ENCODE data around the gene NR0B1. TPM values are rescaled to one million over a fixed set of nuclear protein-coding genes. Genes with fewer than 3 reads are reported as not detected.

The NR0B1 gene
- polyA plus RNA-seq, 2 of the 4 experiments (the other 2 are of a cell fraction) = 17.9 to 26.6 TPM

GRCh38 chrX:30270639-30271038 lies 38.6 kb downstream of the NR0B1 start:
- Histone ChIP-seq H3K4me3 (no peak overlapping the region), H3K27ac (no peak overlapping the region), H3K4me1 (peaks cover under 1% of the 10 kb centered on the region; the same call in 1 of the 3 replicates), H3K4me2 (no peak overlapping the region), H3K9me3 (no peaks in the 10 kb centered on the region)
- no peak for FAIRE-seq
- CTCF ChIA-PET = no interaction called here
- WGBS (ENCODE audit: missing lambda C conversion rate) = 67% methylated on average over 3 of the region's 3 CpGs
- TF ChIP-seq REST (IDR thresholded peaks at IDR 0.05) = no peak
- DNase-seq (ENCODE audit: low read depth in 1 of 2, low spot score in 1 of 2) = no peak
- no peak for ATAC-seq
- POLR2A ChIA-PET = no interaction called here

- no peak overlapping the region for H3K4me3 ChIP-seq
- FAIRE-seq = no peak
- no peak for ATAC-seq
- ChIA-PET POLR2A (no interaction called here), CTCF (no interaction called here)
- DNase-seq (ENCODE audit: low read depth in 1 of 2, low spot score in 1 of 2) = no peak
- TF ChIP-seq HOXA7 (CRISPR knock-in tag; IDR thresholded peaks at IDR 0.05) (no peak), RAD21 (conservative IDR thresholded peaks at IDR 0.05 in 1 of 2, IDR thresholded peaks at IDR 0.05 in 1 of 2) (no peak), ZSCAN20 (CRISPR knock-in tag; IDR thresholded peaks at IDR 0.05) (no peak)
- no peak overlapping the region for H3K27ac ChIP-seq
- WGBS (ENCODE audit: missing lambda C conversion rate) = 6% methylated on average over 1 of the region's 1 CpG
- H3K4me2 ChIP-seq = no peak overlapping the region
- H3K9me3 ChIP-seq = no peaks in the 10 kb centered on the region
- no peaks in the 10 kb centered on the region for H3K4me1 ChIP-seq
Measured at GRCh38 chrX:30262763-30263162, 46.4 kb downstream of the NR0B1 start.

- Histone ChIP-seq H3K9me3 (no peaks in the 10 kb centered on the region), H3K27ac (no peak overlapping the region), H3K4me3 (no peak overlapping the region), H3K4me2 (no peak overlapping the region), H3K4me1 (no peaks in the 10 kb centered on the region)
- no peak for TF ChIP-seq TP53 (CRISPR knock-in tag; IDR thresholded peaks at IDR 0.05)
- peak; percentile 46 for TF ChIP-seq MAFK (IDR thresholded peaks at IDR 0.05; ENCODE audit: partially characterized antibody)
- DNase-seq (ENCODE audit: low read depth in 1 of 2, low spot score in 1 of 2) (no peak), FAIRE-seq (no peak), ATAC-seq (no peak)
- ChIA-PET CTCF (no interaction called here), POLR2A (no interaction called here)
Measured at GRCh38 chrX:30261012-30261411, 48.2 kb downstream of the NR0B1 start.

- H3K9me3 ChIP-seq = no peaks in the 10 kb centered on the region
- no peak overlapping the region for H3K4me3 ChIP-seq
- no peaks in the 10 kb centered on the region for H3K4me1 ChIP-seq
- DNase-seq (ENCODE audit: low read depth in 1 of 2, low spot score in 1 of 2) = no peak
- peak; percentile 36 for FAIRE-seq
- ATAC-seq = no peak
- WGBS (ENCODE audit: missing lambda C conversion rate) = 79% methylated on average over 2 of the region's 2 CpGs
- H3K27ac ChIP-seq = no peak overlapping the region
- no peak overlapping the region for H3K4me2 ChIP-seq
- no peak for TF ChIP-seq RAD21 (conservative IDR thresholded peaks at IDR 0.05 in 1 of 2, IDR thresholded peaks at IDR 0.05 in 1 of 2)
- no peak for TF ChIP-seq JUN (IDR thresholded peaks at IDR 0.05)
- TF ChIP-seq RFX5 (IDR thresholded peaks at IDR 0.05) = no peak
- TF ChIP-seq CBX2 (IDR thresholded peaks at IDR 0.05; ENCODE audit: borderline replicate concordance, low read depth) = no peak
- TF ChIP-seq HDAC2 (IDR thresholded peaks at IDR 0.05) = no peak
- no peak for TF ChIP-seq FOSB (CRISPR knock-in tag; IDR thresholded peaks at IDR 0.05)
- TF ChIP-seq KDM1A (IDR thresholded peaks at IDR 0.05; ENCODE audit: low read depth) = no peak
- TF ChIP-seq ZFP36 (IDR thresholded peaks at IDR 0.05; ENCODE audit: borderline replicate concordance, partially characterized antibody) = no peak
- TF ChIP-seq ZNF302 (CRISPR knock-in tag; IDR thresholded peaks at IDR 0.05) = no peak
- TF ChIP-seq ESRRA (IDR thresholded peaks at IDR 0.05; ENCODE audit: borderline replicate concordance, low read length) = no peak
- no peak for TF ChIP-seq EP300 (IDR thresholded peaks at IDR 0.05)
- no peak for TF ChIP-seq EHMT2 (IDR thresholded peaks at IDR 0.05; ENCODE audit: low read depth)
- TF ChIP-seq HOXA7 (CRISPR knock-in tag; IDR thresholded peaks at IDR 0.05) = no peak
- TF ChIP-seq MYC (IDR thresholded peaks at IDR 0.05; ENCODE audit: borderline replicate concordance, low read length) = no peak
- TF ChIP-seq ZSCAN20 (CRISPR knock-in tag; IDR thresholded peaks at IDR 0.05) = no peak
- ChIA-PET CTCF (no interaction called here), POLR2A (no interaction called here)
Measured at GRCh38 chrX:30259927-30260326, 49.3 kb downstream of the NR0B1 start.

Other genes starting within 250 kb of the NR0B1 start
- gene MAGEB2, start 93.8 kb downstream of the NR0B1 start, polyA plus RNA-seq (2011; rRNA removed) = 0.04 and 0.07 TPM in 2 replicates
- gene MAGEB2, start 93.8 kb downstream of the NR0B1 start, polyA plus RNA-seq (2017; fragmentation: RNase III; extraction: RNeasy Plus Mini Kit Qiagen cat#74134 plus additional on column Dnase treatment) = not detected in 3 replicates
- gene MAGEB3, start 78.7 kb downstream of the NR0B1 start, polyA plus RNA-seq (2011; rRNA removed) = not detected in 2 replicates
- gene MAGEB3, start 78.7 kb downstream of the NR0B1 start, polyA plus RNA-seq (2017; fragmentation: RNase III; extraction: RNeasy Plus Mini Kit Qiagen cat#74134 plus additional on column Dnase treatment) = not detected in 3 replicates
- gene MAGEB4, start 67.4 kb downstream of the NR0B1 start, polyA plus RNA-seq (2011; rRNA removed) = not detected in 2 replicates
- gene MAGEB4, start 67.4 kb downstream of the NR0B1 start, polyA plus RNA-seq (2017; fragmentation: RNase III; extraction: RNeasy Plus Mini Kit Qiagen cat#74134 plus additional on column Dnase treatment) = not detected in 3 replicates
- not detected in 2 replicates for gene MAGEB1, start 62.2 kb downstream of the NR0B1 start, polyA plus RNA-seq (2011; rRNA removed)
- not detected in 3 replicates for gene MAGEB1, start 62.2 kb downstream of the NR0B1 start, polyA plus RNA-seq (2017; fragmentation: RNase III; extraction: RNeasy Plus Mini Kit Qiagen cat#74134 plus additional on column Dnase treatment)